ENCODE measurements around the gene SPACA1. TPM values are rescaled to one million over a fixed set of nuclear protein-coding genes. Genes with fewer than 3 reads are reported as not detected.

SPACA1 gene
- total RNA-seq, 2 donors from 2014 or later, result not detected

GRCh38 chr6:88116276-88116675 is 68.6 kb downstream of the SPACA1 start:
- Histone ChIP-seq H3K9me3 (no peaks in the 10 kb centered on the region), H3K27ac (no peak overlapping the region), H3K4me3 (no peak overlapping the region), H3K9ac (ENCODE audit: low read depth in 2 of 2, low read length in 2 of 2) (no peak overlapping the region), H3K27me3 (no peaks in the 10 kb centered on the region), H3K4me1 (no peaks in the 10 kb centered on the region), H3K36me3 (no peaks in the 10 kb centered on the region)
- intact Hi-C loops (cut with DNase I), result no loop called here
- no peak for DNase-seq
- TF ChIP-seq CTCF (IDR thresholded peaks at IDR 0.05), result no peak

Other genes starting within 250 kb of the SPACA1 start
- gene CNR1, start 118.5 kb downstream of the SPACA1 start, total RNA-seq, result 1 to 10 TPM in 1 of 2 donors, under 1 TPM in 1; 0.82 to 2.9 TPM

All from colonic mucosa (tissue), 4 donors.